Epidermal melanocyte (primary cell): ENCODE data around the gene GABRR3.

Source experiments
- DNase-seq: peaks from one replicate; pipeline ENCODE4 v3.0.0; 2011; ENCODE audit warnings: low spot score; ENCODE audit not compliant: insufficient read length

Gene GABRR3

DNA sequence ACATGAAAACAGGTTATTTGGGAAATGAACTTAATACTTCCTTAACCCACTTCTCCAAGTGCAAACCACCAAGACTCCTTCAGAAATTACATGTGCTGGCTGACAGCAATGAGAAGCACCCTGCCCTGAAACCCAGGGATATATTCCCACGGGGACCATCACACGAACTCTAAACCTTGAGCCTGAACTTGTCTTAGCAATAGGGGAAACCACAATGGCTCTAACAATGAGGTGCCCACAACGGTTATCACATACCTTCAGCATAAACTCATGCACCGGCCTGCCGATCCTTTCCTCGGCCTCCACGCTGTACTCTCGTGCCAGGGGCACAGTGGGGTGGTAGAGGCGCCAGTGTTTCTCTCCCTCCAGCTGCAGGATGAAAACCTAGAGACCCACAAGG, 76.3 kb downstream of the GABRR3 start:
- no peak for DNase-seq

- no peak for DNase-seq
Measured at GRCh38 chr3:97958396-97958795, 76.7 kb downstream of the GABRR3 start.

GRCh38 chr3:97957617-97958311, 77.4 kb downstream of the GABRR3 start:
- no peak for DNase-seq

DNA sequence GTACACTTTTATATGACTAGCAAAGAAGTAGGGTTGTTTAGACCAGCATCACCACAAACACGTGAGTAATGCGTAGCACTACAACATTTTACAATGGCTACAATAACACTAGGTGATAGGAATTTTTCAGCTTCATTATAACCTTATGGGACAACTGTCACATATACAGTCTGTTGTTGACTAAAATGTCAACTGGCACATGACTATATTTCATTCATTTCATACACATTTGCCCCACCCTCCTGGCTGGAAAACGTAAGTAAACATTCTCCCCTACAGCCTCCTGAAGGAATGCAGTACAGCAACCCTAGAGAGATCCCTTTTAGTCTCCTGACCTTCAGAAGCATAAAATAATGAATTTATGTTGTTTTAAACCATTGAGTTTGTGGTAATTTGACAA, 79.1 kb downstream of the GABRR3 start:
- DNase-seq = no peak

GRCh38 chr3:97954228-97954827, 80.8 kb downstream of the GABRR3 start:
- DNase-seq = no peak

DNA sequence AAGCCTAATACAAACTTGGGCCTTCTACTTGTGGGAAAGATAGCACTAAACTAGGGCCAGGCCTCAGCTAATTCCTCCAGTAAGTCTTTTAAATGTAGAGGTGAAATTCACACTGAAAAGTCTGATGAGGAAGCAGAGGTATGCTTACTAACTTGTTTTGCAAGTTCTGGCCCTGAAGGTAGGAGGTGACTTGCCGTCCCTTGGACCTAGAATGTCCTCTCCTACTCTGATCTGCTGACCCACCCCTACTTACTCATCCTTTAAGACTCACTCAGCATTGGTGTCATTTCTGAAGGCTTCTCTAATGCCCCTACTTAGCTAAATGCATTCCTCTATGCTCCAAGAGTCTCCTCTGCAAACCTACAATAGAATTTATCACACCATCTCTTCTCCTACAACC, 82.2 kb downstream of the GABRR3 start:
- DNase-seq = no peak

GRCh38 chr3:97952280-97952679, 82.8 kb downstream of the GABRR3 start:
- no peak for DNase-seq

GRCh38 chr3:97950360-97950759, 84.8 kb downstream of the GABRR3 start:
- no peak for DNase-seq

DNA sequence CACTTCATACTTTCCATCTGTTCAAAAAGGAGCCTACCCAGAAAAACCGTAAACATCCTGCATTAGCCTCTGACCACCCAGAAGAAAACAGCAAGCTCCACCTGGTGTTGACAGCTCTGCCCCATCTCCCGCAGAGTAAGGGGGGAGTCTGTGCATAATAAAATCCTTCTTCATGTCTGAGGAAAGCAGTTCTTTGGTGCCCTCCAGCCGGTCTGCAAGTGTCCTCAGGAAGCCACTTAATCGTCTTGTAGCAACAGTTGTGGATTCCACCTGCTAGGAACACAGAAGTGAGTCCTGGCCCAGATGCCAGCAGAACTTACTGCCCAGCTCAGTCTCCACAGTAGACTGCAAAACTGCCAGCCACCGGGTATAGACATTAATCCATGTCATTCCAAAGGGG, 85.4 kb downstream of the GABRR3 start:
- DNase-seq = no peak

DNA sequence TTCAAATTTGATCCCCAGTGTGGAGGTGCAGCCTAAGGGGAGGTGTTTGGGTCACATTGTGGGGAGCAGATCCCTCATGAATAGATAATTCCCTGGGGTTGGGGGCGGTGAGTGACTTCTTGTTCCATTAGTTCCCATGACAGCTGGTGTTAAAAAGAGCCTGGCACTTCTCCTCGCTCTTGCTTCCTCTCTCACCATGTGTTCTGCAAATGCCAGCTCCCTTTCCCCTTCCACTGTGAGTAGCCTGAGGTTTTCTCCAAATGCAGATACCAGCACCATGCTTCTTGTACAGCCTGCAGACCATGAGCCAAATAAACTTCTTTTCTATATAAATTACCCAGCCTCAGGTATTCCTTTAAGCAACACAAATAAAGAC, 86.0 kb downstream of the GABRR3 start:
- DNase-seq = no peak

DNA sequence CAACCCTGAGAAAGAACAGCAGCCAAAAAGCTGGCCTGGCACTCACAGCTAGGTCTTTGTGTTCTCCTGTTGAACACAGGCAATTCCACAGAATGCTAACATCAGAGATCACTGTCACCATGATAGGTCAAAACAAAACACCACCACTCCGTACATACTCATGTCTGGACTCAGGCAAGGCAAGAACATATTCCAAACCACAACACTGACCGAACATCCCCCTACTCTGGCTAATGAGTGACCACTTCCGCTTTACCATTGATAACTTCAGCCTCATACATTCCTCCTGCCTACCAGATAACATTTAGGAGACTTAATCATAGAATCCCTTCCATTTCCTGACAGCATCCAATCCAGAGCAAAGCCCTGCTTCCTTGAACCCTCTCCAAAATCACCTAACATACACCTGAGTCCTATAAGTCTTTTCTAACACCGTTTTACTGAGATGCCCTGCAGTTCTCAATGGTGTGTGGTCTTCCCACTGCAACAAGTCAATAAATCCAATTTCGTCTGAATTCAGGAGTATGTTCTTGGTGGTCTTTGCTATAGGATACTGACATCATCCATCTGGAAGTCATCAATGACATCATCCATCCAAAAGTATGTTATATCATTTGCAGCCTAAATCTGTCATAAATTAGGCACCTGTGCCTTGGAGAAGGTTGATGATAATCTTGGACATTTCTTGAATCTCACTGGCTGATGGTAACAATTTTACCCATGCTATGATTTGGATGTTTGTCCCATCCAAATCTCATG, 86.6 kb downstream of the GABRR3 start:
- DNase-seq = no peak

GRCh38 chr3:97942801-97943546, 92.1 kb downstream of the GABRR3 start:
- no peak for DNase-seq

- no peak for DNase-seq
Measured at GRCh38 chr3:97940034-97940433, 95.1 kb downstream of the GABRR3 start.

- no peak for DNase-seq
Measured at GRCh38 chr3:97939401-97939800, 95.7 kb downstream of the GABRR3 start.

DNA sequence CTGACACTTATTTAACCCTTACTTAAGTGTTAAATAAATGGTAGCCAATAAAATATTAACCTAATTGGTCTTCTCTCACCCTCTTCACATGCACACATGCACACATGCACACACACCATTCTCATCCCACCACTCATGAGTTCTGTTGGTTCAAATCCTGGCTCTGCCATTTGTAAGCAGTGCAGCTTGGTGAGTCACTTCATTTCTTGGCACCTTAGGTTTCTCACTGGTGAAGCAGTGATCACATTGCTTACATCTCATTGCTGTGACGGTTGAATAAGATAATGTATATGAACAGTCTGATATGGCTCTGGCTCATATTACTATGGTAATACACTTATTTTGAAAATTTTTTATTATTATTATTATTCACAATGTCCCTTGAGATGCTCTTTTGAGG, 96.7 kb downstream of the GABRR3 start:
- no peak for DNase-seq

DNA sequence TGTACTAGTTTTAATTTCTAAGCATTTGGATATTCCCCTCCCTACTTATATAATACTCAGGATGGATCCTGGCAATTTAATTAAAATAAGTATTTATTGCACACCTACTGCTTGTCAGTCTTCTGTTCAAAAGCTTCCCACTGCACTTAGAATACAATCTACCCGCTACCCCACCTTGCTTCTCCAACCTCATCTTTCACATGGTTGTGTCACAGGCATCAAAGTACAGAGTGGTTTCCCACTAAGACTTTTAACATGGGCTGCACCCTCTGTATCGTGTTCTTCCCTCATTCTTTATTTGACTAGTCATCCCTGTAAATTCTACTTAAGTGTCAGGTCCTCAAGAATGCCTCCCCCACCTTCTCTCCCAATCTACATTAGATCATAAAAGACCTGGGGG, 97.9 kb downstream of the GABRR3 start:
- DNase-seq = no peak

DNA sequence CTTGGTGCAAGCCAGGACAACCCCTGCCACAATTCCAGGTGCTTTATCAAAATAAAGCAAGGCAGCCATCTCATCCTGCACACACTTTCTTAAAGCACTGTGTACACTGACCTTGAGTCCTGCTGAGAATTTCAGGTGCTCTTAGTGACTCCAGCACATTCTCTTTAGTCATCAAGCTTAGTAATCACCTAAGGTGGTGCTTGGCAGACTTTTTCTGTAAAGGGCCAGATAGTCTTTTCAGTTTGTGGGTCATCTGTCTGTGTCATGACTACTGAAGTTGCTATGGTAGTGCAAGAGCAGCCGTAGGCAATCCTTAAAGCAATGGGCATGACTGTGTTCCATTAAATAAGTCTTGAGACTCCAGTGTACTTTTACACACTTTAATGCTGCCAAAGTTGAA, 99.3 kb downstream of the GABRR3 start:
- DNase-seq = no peak
